Measurements from ENCODE around the gene PIGU.

DNA sequence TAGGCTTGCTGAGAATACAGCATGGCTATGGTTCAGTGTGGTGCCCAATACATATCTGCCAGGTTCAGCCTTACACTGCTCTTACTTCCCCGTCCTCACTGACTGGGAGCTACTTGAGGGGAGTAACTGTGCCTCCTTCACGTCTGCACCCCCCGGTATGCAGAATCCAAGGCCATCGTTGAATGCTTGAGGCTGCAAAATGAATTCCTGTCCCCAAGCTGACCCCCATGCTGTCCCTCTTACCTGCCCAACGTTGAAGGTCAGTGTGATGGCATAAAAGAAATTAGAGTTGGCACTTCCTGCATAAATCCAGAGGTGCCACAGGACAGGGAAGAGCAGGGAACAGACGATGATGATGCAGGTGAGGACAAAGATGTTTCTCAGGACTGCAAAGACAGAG is 102.0 kb downstream of the PIGU start:
- TF ChIP-seq POLR2A (IDR thresholded peaks at IDR 0.05): no peak
- no peak for TF ChIP-seq EP300 (IDR thresholded peaks at IDR 0.05)
- TF ChIP-seq, protein P1, sequence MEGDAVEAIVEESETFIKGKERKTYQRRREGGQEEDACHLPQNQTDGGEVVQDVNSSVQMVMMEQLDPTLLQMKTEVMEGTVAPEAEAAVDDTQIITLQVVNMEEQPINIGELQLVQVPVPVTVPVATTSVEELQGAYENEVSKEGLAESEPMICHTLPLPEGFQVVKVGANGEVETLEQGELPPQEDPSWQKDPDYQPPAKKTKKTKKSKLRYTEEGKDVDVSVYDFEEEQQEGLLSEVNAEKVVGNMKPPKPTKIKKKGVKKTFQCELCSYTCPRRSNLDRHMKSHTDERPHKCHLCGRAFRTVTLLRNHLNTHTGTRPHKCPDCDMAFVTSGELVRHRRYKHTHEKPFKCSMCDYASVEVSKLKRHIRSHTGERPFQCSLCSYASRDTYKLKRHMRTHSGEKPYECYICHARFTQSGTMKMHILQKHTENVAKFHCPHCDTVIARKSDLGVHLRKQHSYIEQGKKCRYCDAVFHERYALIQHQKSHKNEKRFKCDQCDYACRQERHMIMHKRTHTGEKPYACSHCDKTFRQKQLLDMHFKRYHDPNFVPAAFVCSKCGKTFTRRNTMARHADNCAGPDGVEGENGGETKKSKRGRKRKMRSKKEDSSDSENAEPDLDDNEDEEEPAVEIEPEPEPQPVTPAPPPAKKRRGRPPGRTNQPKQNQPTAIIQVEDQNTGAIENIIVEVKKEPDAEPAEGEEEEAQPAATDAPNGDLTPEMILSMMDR (IDR thresholded peaks at IDR 0.05): no peak
- TF ChIP-seq POLR2AphosphoS5 (IDR thresholded peaks at IDR 0.05): no peak
